HG03060 (cell line): ENCODE results near the gene CYP11A1.

Experiments used
- ATAC-seq: cut with Tn5 transposase; IDR thresholded peaks from one replicate; pipeline ENCODE4 v1.9.1; 2021; ENCODE audit warnings: low read depth, moderate number of reproducible peaks; ENCODE audit not compliant: unreplicated experiment

The CYP11A1 gene

GRCh38 chr15:74367296-74367854 lies at the start of gene CYP11A1:
Gene CYP11A1 (minus strand): TSS chr15:74367646. CDS start chr15:74367585, 61 bp downstream.
- no peak for ATAC-seq

- ATAC-seq: no peak
Observed at GRCh38 chr15:74417225-74417624, 49.8 kb upstream of the CYP11A1 start.

DNA sequence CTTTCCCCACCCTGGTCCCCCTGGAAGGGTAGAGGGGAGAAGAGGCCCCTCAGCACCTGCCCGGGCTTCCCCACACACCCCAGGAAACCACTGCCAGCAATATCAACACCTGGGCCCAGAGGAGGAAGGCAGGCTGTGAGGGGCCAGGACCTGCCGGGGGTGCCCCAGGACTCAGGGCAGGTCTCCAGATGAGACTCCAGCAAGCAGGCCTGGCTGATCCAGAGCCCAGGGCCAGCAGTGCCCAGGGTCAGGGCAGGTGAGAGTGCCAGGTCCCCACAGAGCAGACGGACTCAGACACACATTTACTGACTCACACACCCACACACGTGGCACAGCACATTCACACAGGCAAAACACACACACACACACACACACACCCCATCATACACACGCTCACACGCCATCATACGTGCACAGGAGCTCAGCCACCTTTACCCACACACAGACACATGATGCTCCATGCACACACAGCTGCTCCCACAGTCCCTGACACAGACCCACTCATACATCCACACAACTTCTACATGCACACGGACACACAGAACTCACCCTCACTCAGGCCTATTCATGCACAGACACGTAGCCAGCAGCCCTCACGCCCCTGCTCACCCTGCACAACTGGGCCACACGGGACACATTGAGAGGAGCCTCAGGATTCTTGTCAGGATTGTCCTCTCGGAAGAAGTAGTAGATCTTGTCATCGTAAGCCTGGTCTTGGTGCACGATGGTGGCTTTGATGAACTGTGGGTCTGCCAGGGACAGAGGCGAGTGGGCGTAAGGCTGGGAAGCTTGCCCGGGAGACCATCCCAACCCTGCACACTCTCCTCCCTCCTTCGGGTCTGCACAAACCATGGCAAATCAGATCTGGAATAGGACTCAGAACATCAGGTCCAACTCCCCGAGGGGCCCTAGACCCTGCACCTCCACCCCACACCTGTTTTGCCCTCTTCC lies 48.8 kb upstream of the CYP11A1 start:
- ATAC-seq: no peak

DNA sequence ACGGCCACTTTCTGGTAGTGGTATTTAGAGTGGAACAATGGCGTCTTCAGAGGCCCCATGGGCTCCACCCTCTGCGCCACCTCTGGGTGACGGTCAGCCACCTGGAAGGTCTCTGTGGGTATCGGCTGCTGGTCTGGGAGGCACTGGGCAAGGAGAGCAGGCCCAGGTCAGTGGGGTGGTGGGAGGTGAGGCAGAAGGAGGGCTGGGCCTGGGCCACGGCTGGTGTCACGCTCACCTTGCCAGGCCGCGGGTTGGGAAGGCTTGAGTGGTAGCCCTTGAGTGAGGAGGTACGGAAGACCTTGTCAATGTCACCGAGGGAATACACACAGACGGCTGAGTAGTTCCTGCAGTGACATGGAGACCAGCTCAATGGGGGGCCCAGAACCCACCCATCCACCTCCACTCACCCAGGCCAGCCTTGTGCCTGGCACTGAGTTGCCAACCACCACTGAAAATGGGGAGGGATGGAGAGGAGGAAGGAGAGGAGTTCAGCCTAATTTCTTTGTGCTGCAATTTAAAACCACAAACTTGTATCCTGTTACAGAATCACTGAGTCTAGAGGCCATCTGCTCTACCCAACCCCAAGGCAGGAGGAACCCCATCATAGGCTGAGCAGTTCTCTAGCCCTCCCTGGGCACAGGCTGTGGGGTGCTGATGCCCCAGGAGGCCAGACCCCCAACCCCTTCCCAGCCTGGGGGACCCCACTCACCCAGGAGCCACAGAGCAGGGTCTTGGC lies 47.3 kb upstream of the CYP11A1 start:
- no peak for ATAC-seq

- ATAC-seq: no peak
Observed at GRCh38 chr15:74414081-74414580, 46.7 kb upstream of the CYP11A1 start.

- no peak for ATAC-seq
Observed at GRCh38 chr15:74413350-74414080, 46.1 kb upstream of the CYP11A1 start.

DNA sequence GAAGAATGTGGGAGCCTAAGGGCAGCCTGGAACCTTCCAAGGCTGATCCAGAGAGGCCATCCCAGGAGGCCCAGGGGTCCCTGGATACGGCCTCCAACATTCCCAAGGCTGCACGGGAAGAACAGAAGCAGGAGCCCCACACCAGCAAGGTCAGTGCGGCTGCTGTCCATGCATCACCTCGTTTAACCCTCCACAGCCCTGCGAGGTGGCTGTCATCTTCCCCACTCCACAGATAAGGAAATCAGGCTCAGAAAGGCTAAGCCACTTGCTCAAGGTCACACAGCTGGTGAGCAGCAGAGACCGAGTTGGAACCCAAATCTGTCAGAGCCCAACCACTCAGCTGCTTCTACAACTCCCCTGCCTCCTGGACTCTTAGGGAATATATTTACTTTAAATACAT lies 44.7 kb upstream of the CYP11A1 start:
- ATAC-seq: no peak

DNA sequence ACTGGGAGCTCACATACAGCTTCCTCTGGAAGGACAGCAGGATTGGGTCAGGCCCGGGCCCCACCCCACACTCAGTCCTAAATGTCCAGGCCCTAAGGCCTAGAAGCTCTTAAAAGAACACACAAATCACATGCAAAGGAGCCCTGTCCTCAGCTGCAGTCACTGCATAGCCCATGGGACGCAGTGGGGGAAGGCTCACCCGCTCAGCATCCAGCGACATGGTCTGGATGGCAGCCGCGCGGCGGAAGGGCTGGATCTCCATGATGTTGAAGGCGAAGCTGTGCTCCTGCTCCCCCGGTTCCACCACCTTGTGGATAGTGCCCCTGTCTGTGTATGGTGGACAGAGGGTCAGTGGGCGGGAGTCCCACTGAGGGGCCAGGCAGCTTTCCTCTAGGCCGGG lies 44.2 kb upstream of the CYP11A1 start:
- ATAC-seq: no peak

DNA sequence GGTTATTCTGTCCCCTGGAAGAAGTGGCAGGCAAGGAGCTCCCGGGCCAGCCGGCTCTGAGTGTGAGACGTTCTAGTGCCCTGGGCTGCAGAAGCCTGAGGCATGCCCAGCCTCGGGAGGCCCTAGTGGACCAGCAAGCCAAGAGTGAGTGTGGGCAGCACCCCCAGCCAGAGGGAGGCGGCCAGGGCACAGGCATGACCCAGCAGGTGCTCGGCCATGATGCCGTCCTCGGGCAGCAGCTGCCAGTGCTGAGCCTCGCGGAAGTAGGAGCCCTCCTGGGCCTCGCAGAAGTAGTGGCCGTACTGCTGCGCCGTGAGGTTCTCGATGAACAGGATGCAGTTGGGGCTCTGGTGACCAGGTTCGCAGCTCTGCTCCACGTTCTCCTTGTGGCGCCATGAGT lies 43.1 kb upstream of the CYP11A1 start:
- ATAC-seq: no peak

GRCh38 chr15:74409225-74409624 lies 41.8 kb upstream of the CYP11A1 start:
- ATAC-seq: no peak

GRCh38 chr15:74408815-74409214 lies 41.4 kb upstream of the CYP11A1 start:
- no peak for ATAC-seq

DNA sequence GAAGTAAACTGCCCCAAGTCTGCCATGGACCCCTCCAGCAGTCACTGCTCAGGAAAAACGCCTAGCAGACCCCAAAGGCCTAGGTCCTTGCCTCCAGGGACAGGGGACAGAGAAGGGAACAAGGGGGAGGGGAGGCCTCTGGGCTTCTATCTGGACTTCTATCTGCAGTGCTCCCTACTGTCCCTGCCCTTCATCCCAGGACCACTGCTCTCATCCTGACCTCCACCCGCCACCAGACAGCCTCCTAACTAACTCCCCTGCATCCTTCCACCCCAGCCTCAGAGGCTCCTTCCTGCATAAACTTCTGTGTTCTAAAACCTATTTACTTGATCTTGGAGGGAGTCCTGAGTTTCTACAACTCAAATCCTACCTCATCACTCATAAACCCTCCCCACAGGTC lies 40.9 kb upstream of the CYP11A1 start:
- ATAC-seq: no peak

DNA sequence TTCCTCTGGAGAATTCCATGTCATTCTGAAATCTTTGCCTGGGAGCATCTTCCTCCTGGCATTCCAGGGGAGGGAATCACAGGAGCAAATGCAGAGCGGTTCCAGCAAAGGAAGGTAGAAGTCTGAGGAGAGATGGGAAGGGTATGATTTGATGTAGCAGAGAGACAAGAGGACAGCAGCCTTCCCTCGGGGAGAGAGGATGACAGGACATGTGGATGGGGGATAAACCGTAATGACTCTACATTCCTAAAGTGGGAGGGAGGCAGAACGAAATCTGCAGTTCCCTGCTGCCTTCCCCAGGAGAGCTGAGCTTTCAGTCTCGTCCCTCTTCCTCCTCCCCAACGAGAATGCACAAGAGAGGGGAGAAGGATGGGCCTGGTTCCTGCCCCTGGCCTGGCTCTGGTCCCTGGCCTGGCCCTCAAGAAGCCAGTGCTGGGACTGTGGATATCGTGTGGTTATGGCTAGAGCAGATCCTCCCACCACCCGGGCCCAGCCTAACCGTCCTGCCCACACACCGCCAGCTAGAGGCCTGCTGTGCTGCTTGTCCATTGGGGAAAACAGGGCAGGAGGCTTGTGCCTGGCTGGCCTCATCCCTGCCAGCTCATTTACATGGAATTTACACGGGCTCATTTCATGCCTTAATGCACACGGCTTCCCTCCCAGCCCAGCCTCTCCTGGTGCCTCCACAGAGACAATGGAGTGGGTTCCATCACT lies 39.7 kb upstream of the CYP11A1 start:
- ATAC-seq: no peak

DNA sequence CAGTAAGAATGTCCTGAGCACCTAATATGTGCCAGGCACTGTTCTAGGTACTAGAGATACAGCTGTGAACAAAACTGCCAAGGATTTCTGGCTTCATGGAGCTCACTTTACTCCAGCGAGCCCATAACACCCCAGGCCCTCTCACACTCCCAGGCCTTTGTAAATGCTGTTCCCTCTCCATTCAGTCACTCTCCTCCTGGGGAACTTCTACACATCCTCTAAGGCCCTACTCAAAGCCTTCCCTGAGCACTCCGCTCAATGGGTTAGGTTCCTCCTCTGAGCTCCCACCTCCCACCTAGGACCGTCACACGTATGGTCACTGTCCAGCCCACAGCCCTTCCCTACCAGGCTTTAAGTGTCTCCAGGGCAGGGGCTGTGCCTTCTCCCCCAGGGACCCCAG lies 39.1 kb upstream of the CYP11A1 start:
- ATAC-seq: no peak

- no peak for ATAC-seq
Observed at GRCh38 chr15:74405823-74406222, 38.4 kb upstream of the CYP11A1 start.

DNA sequence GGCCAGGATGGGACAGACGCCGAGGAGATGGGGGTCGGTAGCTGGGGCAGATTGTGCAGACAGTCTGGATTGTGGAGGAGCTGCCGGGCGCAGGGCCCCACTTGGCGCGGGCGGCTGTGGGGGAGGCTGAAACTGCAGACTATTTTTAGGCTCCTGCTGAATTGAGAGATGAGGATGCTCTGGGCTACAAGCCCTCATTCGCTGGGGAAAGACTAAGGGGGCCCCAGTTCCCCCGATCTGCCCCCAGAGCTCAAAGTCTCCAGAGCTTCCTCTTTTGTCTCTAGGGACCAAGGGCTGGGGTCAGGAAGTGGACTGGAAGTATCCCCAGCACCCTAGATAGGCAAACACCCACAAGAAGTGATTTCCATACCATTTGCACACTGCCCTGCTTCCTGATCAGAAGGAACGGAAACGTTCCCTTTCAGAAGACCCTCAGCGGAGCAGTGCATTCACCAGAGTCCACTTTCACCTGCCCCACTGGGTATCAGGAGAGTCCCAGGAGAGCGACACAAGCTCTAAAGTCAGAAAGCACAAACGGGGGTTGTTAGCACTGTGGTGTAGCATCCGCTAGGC lies 36.6 kb upstream of the CYP11A1 start:
- ATAC-seq: no peak

GRCh38 chr15:74403588-74403919 lies 36.1 kb upstream of the CYP11A1 start:
- ATAC-seq: no peak

- no peak for ATAC-seq
Observed at GRCh38 chr15:74402873-74403587, 35.6 kb upstream of the CYP11A1 start.

DNA sequence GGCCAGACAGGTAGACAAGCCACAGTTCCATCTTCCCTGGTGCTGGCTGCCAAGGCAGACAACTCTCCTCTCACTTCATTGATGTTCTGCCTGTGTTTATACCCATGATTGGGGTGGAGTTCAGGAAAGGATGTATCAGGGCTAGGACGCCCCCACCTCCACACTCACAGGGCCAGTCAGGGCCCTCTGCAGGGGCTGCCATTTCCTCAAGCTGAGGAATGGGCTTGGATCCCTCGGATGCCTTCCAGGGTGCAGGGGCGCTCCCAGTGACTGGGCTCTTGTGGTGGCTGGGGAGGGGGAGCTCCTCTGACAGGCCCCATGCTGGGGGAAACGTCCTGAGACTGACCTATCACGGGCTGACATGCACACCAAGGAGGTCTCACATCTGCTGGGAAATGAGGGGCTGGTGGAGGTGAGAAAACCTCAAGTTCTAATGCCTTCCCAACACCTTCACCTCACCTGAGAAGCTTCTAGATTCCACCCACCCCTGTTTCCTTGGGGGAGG lies 34.9 kb upstream of the CYP11A1 start:
- ATAC-seq: no peak
